Measurements from ENCODE around the gene PAPPA2.

GRCh38 chr1:176796583-176796982 is 333.6 kb downstream of the PAPPA2 start:
- no peak for TF ChIP-seq CTCF (IDR thresholded peaks at IDR 0.05)
- TF ChIP-seq POLR2AphosphoS5 (IDR thresholded peaks at IDR 0.05) = no peak

Data from esophagus muscularis mucosa (tissue), 3 donors.